ENCODE measurements around the gene SLCO2B1. TPM values are rescaled to one million over a fixed set of nuclear protein-coding genes. Genes with fewer than 3 reads are reported as not detected.
A peak's percentile ranks its signal among the peaks of the same experiment; 100 is the strongest.
"Not testable (repeated sequence)": the region's sequence is repeated elsewhere in the genome, so short reads cannot be mapped to it uniquely, and the experiment has no call there.

SLCO2B1 gene, protein sequence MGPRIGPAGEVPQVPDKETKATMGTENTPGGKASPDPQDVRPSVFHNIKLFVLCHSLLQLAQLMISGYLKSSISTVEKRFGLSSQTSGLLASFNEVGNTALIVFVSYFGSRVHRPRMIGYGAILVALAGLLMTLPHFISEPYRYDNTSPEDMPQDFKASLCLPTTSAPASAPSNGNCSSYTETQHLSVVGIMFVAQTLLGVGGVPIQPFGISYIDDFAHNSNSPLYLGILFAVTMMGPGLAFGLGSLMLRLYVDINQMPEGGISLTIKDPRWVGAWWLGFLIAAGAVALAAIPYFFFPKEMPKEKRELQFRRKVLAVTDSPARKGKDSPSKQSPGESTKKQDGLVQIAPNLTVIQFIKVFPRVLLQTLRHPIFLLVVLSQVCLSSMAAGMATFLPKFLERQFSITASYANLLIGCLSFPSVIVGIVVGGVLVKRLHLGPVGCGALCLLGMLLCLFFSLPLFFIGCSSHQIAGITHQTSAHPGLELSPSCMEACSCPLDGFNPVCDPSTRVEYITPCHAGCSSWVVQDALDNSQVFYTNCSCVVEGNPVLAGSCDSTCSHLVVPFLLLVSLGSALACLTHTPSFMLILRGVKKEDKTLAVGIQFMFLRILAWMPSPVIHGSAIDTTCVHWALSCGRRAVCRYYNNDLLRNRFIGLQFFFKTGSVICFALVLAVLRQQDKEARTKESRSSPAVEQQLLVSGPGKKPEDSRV
- total RNA-seq = 10 to 100 TPM; 25.7 to 70.1 (median 33.1) TPM

DNA sequence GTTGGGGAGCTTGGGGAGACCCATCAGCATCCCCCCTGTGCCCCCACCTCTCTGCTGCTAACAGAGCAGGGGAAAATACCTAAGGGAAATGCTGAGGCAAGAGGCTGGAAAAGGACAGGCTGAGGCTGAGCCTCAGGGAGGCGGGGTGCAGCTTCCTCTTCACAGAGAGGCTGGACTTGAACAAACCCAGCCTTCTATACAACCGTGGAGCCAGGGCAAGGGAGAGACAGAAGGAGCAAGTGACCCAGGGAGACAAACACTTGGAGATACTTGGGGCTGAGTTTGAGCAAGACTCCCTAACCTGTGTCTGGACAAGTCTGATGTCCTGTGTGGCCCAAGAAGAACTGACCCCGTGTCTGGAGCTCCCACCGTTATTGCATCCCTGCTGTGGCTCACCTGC, at the start of gene SLCO2B1:
Gene SLCO2B1 (plus strand): TSS at position 229 of the 400 bp plus-strand sequence. CDS start 275 bp downstream, outside the sequence.
- H3K36me3 ChIP-seq = no peaks in the 10 kb centered on the region
- H3K9me3 ChIP-seq = no peaks in the 10 kb centered on the region
- ATAC-seq = no peak
- H3K4me1 ChIP-seq = peaks cover 0 to 20% (median 0%) of the 10 kb centered on the region in 3 donors
- H3K27me3 ChIP-seq = peaks cover 6% of the 10 kb centered on the region
- peak within 1 kb of the TSS in 1 of 4 donors; percentile 48 for H3K27ac ChIP-seq
- H3K4me3 ChIP-seq = peak within 1 kb of the TSS; percentile 18 to 41
- no peak for TF ChIP-seq POLR2AphosphoS5 (IDR thresholded peaks at IDR 0.05)
- TF ChIP-seq POLR2A (IDR thresholded peaks at IDR 0.05) = peak in 1 of 2 donors; percentile 29
- WGBS, 2 donors (ENCODE audit: low coverage in 1 of 2) = 36% methylated on average over 2 of the region's 4 CpGs; no CpG with 5 or more reads in 1 of the 2 donors

DNA sequence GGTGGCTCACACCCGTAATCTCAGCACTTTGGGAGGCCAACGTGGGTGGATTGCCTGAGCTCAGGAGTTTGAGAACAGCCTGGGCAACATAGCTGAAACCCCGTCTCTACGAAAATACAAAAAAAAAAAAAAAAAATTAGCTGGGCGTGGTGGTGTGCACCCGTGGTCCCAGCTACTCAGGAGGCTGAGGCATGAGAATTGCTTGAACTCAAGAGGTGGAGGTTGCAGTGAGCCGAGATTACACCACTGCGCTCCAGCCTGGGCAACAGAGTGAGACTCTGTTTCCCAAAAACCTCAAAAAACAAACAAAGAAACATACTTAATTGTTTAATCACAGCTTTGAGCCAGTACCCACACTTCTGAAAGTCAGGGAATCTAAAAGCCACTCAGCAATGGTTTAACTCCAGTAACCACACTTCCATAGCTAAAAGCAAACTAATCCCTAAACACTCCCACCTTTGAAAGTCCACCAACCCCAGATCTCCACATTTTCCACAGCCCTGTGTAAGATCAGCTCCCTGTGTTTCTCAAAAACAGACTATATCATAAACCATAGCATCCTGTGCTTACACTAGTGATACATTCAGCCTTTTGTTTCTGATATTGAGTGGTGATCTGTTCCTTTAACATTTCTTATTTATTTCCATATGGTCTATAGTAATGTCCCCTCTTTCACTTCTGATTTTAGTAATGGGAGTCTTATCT, 49.3 kb upstream of the SLCO2B1 start:
- H3K36me3 ChIP-seq = no peaks in the 10 kb centered on the region
- no peak overlapping the region for H3K27ac ChIP-seq
- peaks cover 38% of the 10 kb centered on the region for H3K27me3 ChIP-seq
- no peak for ATAC-seq
- no peaks in the 10 kb centered on the region for H3K4me1 ChIP-seq
- 79 to 87% methylated on average over 5 to 8 of the region's 8 CpGs for WGBS, 2 donors (ENCODE audit: low coverage in 1 of 2)
- no peaks in the 10 kb centered on the region for H3K9me3 ChIP-seq
- H3K4me3 ChIP-seq = no peak overlapping the region
- TF ChIP-seq, protein P1, sequence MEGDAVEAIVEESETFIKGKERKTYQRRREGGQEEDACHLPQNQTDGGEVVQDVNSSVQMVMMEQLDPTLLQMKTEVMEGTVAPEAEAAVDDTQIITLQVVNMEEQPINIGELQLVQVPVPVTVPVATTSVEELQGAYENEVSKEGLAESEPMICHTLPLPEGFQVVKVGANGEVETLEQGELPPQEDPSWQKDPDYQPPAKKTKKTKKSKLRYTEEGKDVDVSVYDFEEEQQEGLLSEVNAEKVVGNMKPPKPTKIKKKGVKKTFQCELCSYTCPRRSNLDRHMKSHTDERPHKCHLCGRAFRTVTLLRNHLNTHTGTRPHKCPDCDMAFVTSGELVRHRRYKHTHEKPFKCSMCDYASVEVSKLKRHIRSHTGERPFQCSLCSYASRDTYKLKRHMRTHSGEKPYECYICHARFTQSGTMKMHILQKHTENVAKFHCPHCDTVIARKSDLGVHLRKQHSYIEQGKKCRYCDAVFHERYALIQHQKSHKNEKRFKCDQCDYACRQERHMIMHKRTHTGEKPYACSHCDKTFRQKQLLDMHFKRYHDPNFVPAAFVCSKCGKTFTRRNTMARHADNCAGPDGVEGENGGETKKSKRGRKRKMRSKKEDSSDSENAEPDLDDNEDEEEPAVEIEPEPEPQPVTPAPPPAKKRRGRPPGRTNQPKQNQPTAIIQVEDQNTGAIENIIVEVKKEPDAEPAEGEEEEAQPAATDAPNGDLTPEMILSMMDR (IDR thresholded peaks at IDR 0.05) = no peak
- TF ChIP-seq EP300 (IDR thresholded peaks at IDR 0.05) (no peak), POLR2A (IDR thresholded peaks at IDR 0.05) (no peak), POLR2AphosphoS5 (IDR thresholded peaks at IDR 0.05) (no peak)

DNA sequence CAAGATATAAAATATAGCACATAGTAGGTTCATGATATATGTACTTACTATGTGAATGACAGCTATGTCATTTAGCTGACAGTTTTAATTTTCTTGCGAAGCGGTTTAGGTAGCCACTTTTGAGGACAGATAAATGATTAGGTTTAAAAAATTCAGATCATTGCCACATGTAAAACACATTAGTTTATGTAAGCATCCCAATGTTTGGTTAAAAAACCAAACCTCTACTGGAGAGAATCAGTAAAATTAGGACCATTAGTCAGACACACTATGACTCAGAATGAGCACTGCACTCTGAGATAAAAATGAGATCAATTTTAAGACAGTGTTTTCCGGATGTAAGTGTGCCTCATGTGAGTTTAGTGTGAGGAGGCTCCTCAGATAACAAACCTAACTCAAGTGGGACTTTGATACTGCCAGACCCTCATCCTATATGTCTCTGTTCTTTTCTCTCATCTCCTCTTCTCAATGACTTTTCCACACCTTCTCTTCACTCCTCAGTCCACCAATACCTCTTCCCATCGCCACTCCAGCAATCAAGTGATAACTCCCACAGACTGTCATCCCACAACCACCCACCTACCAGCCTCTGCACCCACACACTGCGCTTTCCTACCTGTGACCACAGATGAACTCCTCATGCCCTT, 47.4 kb upstream of the SLCO2B1 start:
- Histone ChIP-seq H3K4me3 (no peak overlapping the region), H3K27me3 (peaks cover 22% of the 10 kb centered on the region), H3K27ac (no peak overlapping the region), H3K36me3 (no peaks in the 10 kb centered on the region), H3K4me1 (no peaks in the 10 kb centered on the region), H3K9me3 (no peaks in the 10 kb centered on the region)
- no peak for ATAC-seq
- WGBS, 2 donors (ENCODE audit: low coverage in 1 of 2) = 61 to 69% methylated on average over 2 to 5 of the region's 5 CpGs
- no peak for TF ChIP-seq POLR2AphosphoS5 (IDR thresholded peaks at IDR 0.05)
- TF ChIP-seq, protein P1 (IDR thresholded peaks at IDR 0.05) = no peak
- TF ChIP-seq POLR2A (IDR thresholded peaks at IDR 0.05) = no peak
- no peak for TF ChIP-seq EP300 (IDR thresholded peaks at IDR 0.05)

DNA sequence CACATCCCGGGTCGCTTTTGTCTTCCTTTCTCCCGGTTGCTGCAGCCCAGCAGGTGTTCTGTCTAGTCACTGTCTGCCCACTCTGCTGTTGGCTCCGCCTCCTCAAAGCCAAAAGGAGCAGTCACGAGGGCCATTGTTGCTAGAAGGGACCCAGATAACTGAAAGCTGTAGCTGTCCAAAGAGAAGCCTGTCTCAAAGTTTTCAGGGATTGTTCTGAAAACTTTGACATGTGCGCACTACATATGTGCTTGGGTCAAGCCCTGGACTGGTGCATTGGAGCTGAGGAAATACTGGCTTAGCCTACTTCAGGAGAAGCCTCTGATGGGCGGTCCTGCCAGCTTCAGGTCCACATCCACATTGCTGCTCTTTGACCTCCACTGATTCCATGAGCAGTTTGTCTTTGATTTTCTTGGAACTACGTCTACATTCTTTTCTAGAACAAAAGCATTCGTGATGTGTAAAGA, 45.4 kb upstream of the SLCO2B1 start:
- H3K27me3 ChIP-seq = peaks cover 10% of the 10 kb centered on the region
- WGBS, 2 donors (ENCODE audit: low coverage in 1 of 2) = 60 to 67% methylated on average over 2 to 8 of the region's 9 CpGs
- peaks cover 0 to 9% (median 0%) of the 10 kb centered on the region in 3 donors for H3K9me3 ChIP-seq
- no peak overlapping the region for H3K4me3 ChIP-seq
- H3K4me1 ChIP-seq = no peaks in the 10 kb centered on the region
- ATAC-seq = no peak
- no peak overlapping the region for H3K27ac ChIP-seq
- no peaks in the 10 kb centered on the region for H3K36me3 ChIP-seq
- TF ChIP-seq POLR2A (IDR thresholded peaks at IDR 0.05) (no peak), EP300 (IDR thresholded peaks at IDR 0.05) (no peak), POLR2AphosphoS5 (IDR thresholded peaks at IDR 0.05) (no peak)
- TF ChIP-seq, protein P1 (IDR thresholded peaks at IDR 0.05) = no peak

DNA sequence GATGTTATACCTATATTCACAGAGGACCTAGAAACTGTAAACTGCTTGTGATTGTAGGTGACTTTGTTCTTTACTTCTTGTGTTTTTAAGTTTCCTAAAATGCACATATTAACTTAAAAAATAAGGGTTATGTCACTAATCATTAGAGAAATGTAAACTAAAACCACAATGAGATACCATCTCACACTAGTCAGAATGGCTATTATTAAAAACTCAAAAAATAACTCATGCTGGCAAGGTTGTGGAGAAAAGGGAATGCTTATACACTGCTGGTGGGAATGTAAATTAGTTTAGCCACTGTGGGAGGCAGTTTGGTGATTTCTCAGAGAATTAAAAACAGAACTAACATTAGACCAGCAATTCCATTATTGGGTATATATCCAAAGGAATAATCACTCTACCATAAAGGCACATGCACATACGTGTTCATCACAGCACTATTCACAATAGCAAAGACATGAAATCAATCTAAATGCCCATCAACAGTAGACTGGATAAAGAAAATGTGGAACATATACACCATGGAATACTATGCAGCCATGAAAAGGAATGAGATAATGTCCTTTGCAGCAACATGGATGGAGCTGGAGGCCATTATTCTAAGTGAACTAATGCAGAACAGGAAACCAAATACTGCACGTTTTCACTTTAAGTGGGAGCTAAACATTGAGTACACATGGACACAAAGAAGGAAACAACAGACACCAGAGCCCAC, 44.8 kb upstream of the SLCO2B1 start:
- not testable (repeated sequence) for ATAC-seq, H3K36me3 ChIP-seq, H3K27me3 ChIP-seq, H3K4me3 ChIP-seq, H3K4me1 ChIP-seq, H3K27ac ChIP-seq
- WGBS, 2 donors (ENCODE audit: low coverage in 1 of 2) = 72 to 88% methylated on average over 2 of the region's 2 CpGs
- H3K9me3 ChIP-seq = peaks cover 0 to 14% (median 0%) of the 10 kb centered on the region in 3 donors

Data from gastroesophageal sphincter (tissue), 4 donors.